Urothelium cell line (cell line): ENCODE data around the gene CPE.
"Not testable (repeated sequence)": the region's sequence is repeated elsewhere in the genome, so short reads cannot be mapped to it uniquely, and the experiment has no call there.

Experiments
- DNase-seq: peaks from one replicate; pipeline ENCODE4 v3.0.0; 2011; ENCODE audit warnings: low spot score, mixed read lengths
- FAIRE-seq: peaks from 2 replicates; lab custom pipeline; 2011; peaks lifted over from hg19 to GRCh38; lab: Jason Lieb, UNC

CPE gene

GRCh38 chr4:165403048-165403447 is 24.2 kb downstream of the CPE start:
- DNase-seq, result no peak
- no peak for FAIRE-seq

- no peak for DNase-seq
- FAIRE-seq, result no peak
Observed at GRCh38 chr4:165403637-165404036, 24.8 kb downstream of the CPE start.

DNA sequence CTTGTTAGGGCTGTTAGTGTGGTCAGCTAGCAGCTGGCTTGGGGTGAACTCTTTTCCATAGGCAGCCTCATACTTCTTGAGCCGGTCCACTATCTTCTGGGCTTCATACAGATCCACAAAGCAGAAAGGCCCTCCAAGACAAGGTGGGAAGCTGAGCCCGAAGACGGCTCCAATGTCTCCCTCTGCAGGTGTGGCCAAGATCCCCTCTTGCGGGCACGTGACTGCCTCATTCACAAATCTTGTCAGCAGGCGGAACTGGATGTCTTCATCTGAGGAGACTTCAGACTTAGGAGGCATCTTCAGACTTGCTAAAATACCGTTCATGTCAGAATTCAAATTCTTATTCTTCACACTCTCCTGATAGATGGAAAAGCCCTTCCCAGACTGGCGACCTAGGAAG is 25.3 kb downstream of the CPE start:
- no peak for FAIRE-seq
- DNase-seq, result no peak

DNA sequence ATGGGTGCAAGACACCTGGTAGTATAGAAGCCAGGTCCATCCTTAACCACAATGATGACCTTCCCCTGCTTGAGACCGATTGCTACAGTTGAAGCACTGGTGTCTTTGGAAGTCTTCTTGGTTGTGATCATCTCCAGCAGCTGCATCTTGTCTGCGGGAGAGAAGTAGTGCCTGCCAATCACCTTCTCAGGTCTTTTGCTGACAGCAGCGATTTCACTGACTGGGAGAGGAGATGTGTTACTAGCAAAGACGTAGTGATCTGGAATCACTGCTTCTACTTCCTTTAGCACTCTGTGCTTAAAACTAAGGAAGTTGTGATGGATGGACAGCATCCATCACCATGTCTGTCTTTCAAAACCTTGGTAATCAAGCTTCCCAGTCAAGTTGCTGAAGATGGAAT is 25.9 kb downstream of the CPE start:
- DNase-seq, result no peak
- FAIRE-seq, result no peak

DNA sequence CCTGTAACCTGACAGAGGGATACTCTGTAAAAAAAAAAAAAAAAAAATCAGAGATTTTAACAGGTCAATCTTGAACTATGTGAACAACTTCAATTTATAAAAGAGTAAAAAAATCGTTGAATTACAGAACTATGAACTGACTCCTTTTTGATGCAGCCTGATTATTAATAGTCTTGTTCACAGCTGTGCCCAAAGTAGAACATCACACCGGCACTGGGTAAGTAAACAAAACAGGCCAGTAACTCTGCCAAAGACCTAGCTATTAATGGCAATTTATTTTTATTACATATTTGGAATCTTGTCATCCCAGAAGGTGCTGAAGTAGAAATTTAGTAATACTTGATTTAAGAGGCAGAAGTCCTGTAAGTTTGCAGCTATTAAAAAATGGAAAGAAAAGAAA is 31.4 kb downstream of the CPE start:
- no peak for DNase-seq
- FAIRE-seq, result no peak

GRCh38 chr4:165415910-165416309 is 37.1 kb downstream of the CPE start:
- FAIRE-seq (no peak), DNase-seq (no peak)

- FAIRE-seq, result no peak
- no peak for DNase-seq
Observed at GRCh38 chr4:165418073-165418472, 39.3 kb downstream of the CPE start.

- DNase-seq (no peak), FAIRE-seq (no peak)
Observed at GRCh38 chr4:165425629-165426028, 46.8 kb downstream of the CPE start.

DNA sequence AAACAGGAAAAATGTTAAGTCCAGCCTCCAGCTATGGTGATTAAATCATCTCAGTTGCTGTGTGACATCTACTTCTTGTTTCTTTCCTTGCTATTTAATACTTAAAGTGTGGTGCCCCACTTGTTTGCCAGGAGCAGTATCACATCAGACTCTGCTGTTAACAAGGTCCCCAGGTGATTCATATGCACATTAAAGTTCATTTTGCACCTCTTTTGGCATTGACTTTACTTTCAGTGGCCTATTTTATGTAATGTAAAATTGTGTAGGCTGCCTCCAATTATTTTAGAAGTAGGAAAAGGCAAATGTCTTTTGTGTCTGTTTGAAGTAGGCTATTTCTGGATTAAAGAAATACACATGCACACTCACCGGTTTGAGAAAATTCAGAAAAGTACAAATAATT is 47.5 kb downstream of the CPE start:
- DNase-seq, result no peak

DNA sequence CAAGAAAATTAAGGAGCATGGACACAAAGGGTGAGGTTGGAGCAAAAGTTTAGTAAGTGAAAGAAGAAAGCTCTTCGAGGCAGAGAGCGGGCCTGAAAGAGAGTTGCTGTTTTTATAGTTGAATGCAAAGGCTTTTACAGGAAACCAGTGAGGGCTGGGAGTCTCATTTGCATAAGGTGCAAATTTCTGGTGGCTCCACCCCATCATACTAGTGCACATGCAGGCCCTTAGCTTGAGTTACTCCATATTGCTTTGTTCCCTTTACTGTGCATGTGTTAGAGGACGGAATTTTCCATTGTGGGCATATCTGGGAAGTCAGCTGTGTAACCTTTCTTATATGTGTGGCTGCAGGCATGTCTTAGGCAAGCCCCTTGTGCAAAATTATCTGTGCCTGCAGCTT is 48.0 kb downstream of the CPE start:
- FAIRE-seq (no peak), DNase-seq (no peak)

More for the DNA sequence above, 47.5 kb downstream of the CPE start:
- FAIRE-seq, result no peak

DNA sequence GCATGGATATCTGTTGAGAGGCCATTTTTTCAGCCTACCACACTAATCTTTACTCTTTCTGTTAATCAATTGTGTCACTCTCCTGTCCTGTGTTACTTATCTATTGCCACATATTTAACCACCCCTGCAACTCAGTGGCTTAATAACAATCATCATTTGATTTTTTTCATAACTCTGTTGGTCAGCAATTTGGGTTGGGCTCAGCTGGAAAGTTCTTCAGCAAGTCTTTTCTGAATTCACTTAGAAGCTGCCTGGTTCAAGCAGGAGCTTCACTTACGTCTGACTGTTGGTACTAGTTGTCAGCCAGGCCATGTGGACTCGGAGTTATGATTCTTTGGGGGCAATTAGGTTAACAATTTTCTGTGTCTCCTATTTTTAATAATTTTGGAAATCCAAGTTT is 50.1 kb downstream of the CPE start:
- DNase-seq (no peak), FAIRE-seq (no peak)

GRCh38 chr4:165433529-165433928 is 54.7 kb downstream of the CPE start:
- FAIRE-seq (no peak), DNase-seq (no peak)

DNA sequence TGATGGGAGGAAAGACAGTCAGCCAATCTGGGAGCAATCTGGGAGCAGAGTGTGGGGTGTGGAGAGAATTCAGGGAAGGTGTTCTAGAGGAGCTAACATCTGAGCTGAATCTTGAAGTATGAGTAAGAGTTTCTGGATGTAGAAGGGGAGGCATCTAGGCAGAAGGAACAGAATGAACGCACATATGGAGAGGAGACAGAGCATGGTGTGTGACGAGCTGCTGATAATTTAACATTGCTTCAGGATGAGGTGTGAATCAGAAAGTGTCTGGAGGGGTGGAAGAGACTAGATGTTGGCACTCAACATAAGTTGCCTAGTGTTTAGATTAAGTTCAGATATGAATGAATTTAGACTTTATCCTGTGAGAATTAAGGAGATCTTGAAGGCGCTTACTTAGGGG is 58.9 kb downstream of the CPE start:
- DNase-seq, result no peak
- FAIRE-seq, result no peak

DNA sequence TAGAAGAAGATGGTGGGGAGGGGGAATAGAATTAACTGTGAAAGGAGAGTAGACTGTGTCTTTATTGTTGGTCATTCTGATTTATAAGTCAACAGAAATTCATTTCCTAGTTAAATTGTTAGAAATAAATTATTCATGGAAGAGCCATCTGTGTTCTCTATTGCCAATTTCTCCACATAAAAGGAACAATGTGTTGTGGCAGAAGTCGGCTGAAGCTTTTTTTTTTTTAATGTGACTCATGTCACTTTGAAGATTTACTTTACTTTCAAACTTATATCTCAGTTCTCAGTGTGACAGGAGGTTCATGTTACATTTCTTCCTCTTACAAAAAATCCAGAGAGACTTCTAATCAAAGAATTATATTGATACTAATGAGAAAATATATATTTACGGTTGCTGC is 60.5 kb downstream of the CPE start:
- FAIRE-seq (no peak), DNase-seq (no peak)

- FAIRE-seq (no peak), DNase-seq (no peak)
Observed at GRCh38 chr4:165439981-165440380, 61.2 kb downstream of the CPE start.

DNA sequence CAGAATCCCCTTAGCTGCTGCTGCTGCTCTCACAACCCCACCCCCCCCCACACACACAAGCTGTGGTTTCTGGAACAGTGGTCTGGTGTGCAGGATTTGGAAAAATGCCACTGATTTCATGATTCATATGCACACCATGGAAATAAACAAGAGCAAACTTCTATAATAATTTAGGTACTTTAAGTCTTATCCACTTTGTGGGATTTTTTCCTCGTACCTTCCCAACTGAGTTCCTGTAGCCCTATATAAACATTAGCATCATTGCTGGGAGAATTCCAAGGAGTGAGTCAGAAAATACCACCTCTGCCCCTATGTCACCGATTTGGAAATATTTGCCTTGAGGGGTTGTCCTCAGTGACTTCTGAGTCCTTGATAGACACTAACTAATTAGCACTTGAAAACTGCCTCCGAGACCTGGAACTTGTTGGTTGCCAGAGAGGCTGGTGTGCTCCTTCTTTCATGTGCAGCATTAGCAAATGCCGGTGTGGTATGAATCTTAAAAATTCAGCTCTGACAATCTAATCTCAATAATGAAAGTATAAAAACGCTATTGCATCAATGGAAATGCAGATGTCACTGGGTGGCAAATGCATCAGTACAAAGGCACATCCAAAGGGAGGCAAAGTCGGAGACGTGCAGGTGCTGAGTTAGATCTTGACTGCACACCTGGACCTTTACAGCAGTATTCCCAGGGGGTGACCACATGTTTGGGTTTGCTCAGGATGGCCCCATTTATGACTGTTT is 61.8 kb downstream of the CPE start:
- DNase-seq (peak; percentile 66), FAIRE-seq (no peak)

GRCh38 chr4:165443276-165443675 is 64.5 kb downstream of the CPE start:
- no peak for FAIRE-seq
- DNase-seq, result no peak

GRCh38 chr4:165448700-165449099 is 69.9 kb downstream of the CPE start:
- FAIRE-seq (no peak), DNase-seq (no peak)

- no peak for DNase-seq
- no peak for FAIRE-seq
Observed at GRCh38 chr4:165449333-165449732, 70.5 kb downstream of the CPE start.

- no peak for DNase-seq
- no peak for FAIRE-seq
Observed at GRCh38 chr4:165450871-165451270, 72.1 kb downstream of the CPE start.

GRCh38 chr4:165453140-165453539 is 74.3 kb downstream of the CPE start:
- not testable (repeated sequence) for DNase-seq, FAIRE-seq

GRCh38 chr4:165454426-165454825 is 75.6 kb downstream of the CPE start:
- DNase-seq, result no peak
- FAIRE-seq, result no peak

- no peak for FAIRE-seq
- no peak for DNase-seq
Observed at GRCh38 chr4:165457793-165458192, 79.0 kb downstream of the CPE start.
